Heart left ventricle (tissue), 13 donors: ENCODE results near the gene PI16.

Experiments used
- POLR2A ChIP-seq, 2 donors: fragments of 450-650 bp; IDR thresholded peaks; one replicate each; pipeline ENCODE4 v1.6.1; 2017; ENCODE audit warnings: antibody characterized with exemption in 2 of 2, mild to moderate bottlenecking in 2 of 2, moderate library complexity in 2 of 2
- TF ChIP-seq, protein P1 (sequence below), 12 donors: fragments of 200-600 bp; sonication (generic) in 4 of 12; IDR thresholded peaks; one replicate each; pipeline versions ENCODE4 v1.5.0 to v1.8.0; 2018 to 2022; ENCODE audit warnings: antibody characterized with exemption in 12 of 12, mild to moderate bottlenecking in 5 of 12
- donor health status: ischemic (EF 13 %, LVEDD 7.1; RV severe dilation, severe dysfunction).
- donor health status: DM: no; HTN: yes; CAD: no.
- donor health status: DM: no; HTN: no; CAD: no.
- donor health status: ischemic (EF 25% LVEDD 6.9; RV normal size, moderate dysfunction).
- donor health status: ischemic (EF 25% LVEDD 5.7; RV mildly dilated, moderate dysfunction).
- donor health status: ischemic (EF 35%, LVEDD 5.7; RV mildly dilated, moderate dysfunction).
- donor health status: nonischemic (EF 11% LVEDD 7.7; RV severe dilation, severe dysfunction).
- donor health status: DM: yes; HTN: yes; CAD: no.
- donor health status: PGD.
- donor health status: ischemic (EF 29% LVEDD 5.4; RV normal size, mild dysfunction).
- donor health status: nonischemic (EF 23%, LVEDD 6.1; RV moderate dilation, normal function).

DNA sequence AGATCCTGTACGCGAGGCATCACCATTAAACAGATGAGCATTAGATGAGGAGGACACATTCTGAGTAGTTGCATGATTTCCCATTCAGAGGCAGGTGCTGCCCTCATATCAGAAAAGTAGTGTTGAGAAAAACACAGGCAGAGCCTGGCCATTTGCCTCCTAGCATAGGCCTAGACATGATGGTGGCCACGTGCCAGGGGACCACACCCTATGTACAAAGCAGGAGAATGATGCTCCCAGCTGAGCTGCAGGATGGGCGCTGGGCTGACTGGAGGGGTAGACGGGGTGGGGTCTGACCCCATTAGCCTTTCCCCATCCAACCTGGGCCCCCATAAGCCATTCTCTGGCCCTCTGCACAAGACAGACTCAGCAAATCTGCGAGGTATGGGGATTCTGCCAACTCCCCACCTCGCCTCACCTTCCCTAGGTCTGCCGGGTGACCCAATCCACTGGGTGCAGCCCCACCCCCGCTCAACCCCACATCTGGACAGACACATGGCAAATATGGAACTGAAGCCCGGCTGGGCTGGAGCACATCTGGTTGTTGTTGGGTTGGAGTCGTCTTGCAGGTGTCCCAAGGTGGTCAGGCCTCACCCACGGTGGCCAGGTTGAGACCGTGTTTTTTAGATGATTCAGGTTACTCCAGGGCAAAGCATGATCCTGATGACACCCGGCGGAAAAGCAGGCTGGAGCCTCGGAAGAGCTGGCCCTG lies 13.9 kb downstream of the PI16 start:
- TF ChIP-seq, protein P1, sequence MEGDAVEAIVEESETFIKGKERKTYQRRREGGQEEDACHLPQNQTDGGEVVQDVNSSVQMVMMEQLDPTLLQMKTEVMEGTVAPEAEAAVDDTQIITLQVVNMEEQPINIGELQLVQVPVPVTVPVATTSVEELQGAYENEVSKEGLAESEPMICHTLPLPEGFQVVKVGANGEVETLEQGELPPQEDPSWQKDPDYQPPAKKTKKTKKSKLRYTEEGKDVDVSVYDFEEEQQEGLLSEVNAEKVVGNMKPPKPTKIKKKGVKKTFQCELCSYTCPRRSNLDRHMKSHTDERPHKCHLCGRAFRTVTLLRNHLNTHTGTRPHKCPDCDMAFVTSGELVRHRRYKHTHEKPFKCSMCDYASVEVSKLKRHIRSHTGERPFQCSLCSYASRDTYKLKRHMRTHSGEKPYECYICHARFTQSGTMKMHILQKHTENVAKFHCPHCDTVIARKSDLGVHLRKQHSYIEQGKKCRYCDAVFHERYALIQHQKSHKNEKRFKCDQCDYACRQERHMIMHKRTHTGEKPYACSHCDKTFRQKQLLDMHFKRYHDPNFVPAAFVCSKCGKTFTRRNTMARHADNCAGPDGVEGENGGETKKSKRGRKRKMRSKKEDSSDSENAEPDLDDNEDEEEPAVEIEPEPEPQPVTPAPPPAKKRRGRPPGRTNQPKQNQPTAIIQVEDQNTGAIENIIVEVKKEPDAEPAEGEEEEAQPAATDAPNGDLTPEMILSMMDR (IDR thresholded peaks at IDR 0.05), result no peak
- no peak for TF ChIP-seq POLR2A (IDR thresholded peaks at IDR 0.05)
